PC-3 (cell line): ENCODE measurements around the gene CD1D. TPM values are rescaled to one million over a fixed set of nuclear protein-coding genes. Genes with fewer than 3 reads are reported as not detected.

Experiments used
- ATAC-seq: fragments of 200-7000 bp; cut with Tn5 transposase; 2 replicates; pipeline ENCODE4 v1.9.1; 2020; ENCODE audit warnings: mild to moderate bottlenecking, moderate library complexity
- BruUV-seq: library from RNA; stranded (reverse); fragments of 400-500 nt; replicated peaks from 2 replicates; lab custom pipeline; 2021; lab: Mats Ljungman, UMichigan
- CTCF ChIA-PET: fragments of 300-600 bp; sonication (Branson Sonifier 250); formaldehyde crosslinking; loops from one replicate; lab custom pipeline; 2022; ENCODE audit warnings: antibody characterized with exemption; lab: Charles Lee
- POLR2A ChIA-PET: fragments of 300-600 bp; sonication (Branson Sonifier 250); formaldehyde crosslinking; loops from one replicate; lab custom pipeline; 2022; ENCODE audit warnings: antibody characterized with exemption; ENCODE audit not compliant: unreplicated experiment; lab: Charles Lee
- DNase-seq: peaks from one replicate; pipeline ENCODE4 v3.0.0-alpha.2; 2015
- H2AFZ ChIP-seq: fragments of 300-600 bp; sonication (generic); 2 replicates; pipeline ENCODE4 v1.6.0; 2016; ENCODE audit warnings: antibody characterized with exemption, low read length
- H3F3A ChIP-seq: fragments of 300-600 bp; sonication (generic); one replicate; pipeline ENCODE4 v1.6.0; 2017; ENCODE audit warnings: antibody characterized with exemption, low read length, control low read depth, mild to moderate bottlenecking; ENCODE audit not compliant: unreplicated experiment
- H3K27ac ChIP-seq: fragments of 300-600 bp; sonication (generic); 2 replicates; pipeline ENCODE4 v1.5.1; 2016; ENCODE audit warnings: mild to moderate bottlenecking, low read length
- H3K27me3 ChIP-seq: fragments of 300-600 bp; sonication (generic); 2 replicates; pipeline ENCODE4 v1.6.1; 2016; ENCODE audit warnings: low read length, mixed read lengths
- H3K36me3 ChIP-seq: fragments of 300-600 bp; sonication (generic); 2 replicates; pipeline ENCODE4 v1.6.1; 2016; ENCODE audit warnings: low read depth, mixed run types, low read length, mixed read lengths
- H3K4me1 ChIP-seq: fragments of 300-600 bp; sonication (generic); 2 replicates; pipeline ENCODE4 v1.5.1; 2016; ENCODE audit warnings: low read length; ENCODE audit not compliant: insufficient read depth
- H3K4me2 ChIP-seq: fragments of 300-600 bp; sonication (generic); 2 replicates; pipeline ENCODE4 v1.6.0; 2016; ENCODE audit warnings: low read length
- H3K4me3 ChIP-seq: fragments of 300-600 bp; sonication (generic); 2 replicates; pipeline ENCODE4 v1.5.1; 2016; ENCODE audit warnings: mild to moderate bottlenecking, low read length, mixed read lengths
- H3K79me2 ChIP-seq: fragments of 300-600 bp; sonication (generic); 2 replicates; pipeline ENCODE4 v1.6.1; 2017; ENCODE audit warnings: low read length, mixed read lengths
- H3K9ac ChIP-seq: fragments of 300-600 bp; sonication (generic); 2 replicates; pipeline ENCODE4 v1.6.0; 2016; ENCODE audit warnings: mild to moderate bottlenecking, low read length
- H3K9me2 ChIP-seq: fragments of 300-600 bp; sonication (generic); replicated peaks from 2 replicates; pipeline ENCODE4 v1.6.1; 2016; ENCODE audit warnings: mixed run types, low read length, mixed read lengths
- H3K9me3 ChIP-seq: fragments of 300-600 bp; sonication (generic); 2 replicates; pipeline ENCODE4 v1.6.1; 2016; ENCODE audit warnings: low read length, mixed read lengths
- H4K20me1 ChIP-seq: fragments of 300-600 bp; sonication (generic); 2 replicates; pipeline ENCODE4 v1.6.1; 2016; ENCODE audit warnings: low read length, mixed read lengths
- EZH2 ChIP-seq: fragments of 300-600 bp; sonication (generic); IDR thresholded peaks from one replicate; pipeline ENCODE4 v1.6.1; 2017; ENCODE audit warnings: antibody characterized with exemption, mild to moderate bottlenecking, low read length; ENCODE audit not compliant: unreplicated experiment
- EZH2phosphoT487 ChIP-seq: fragments of 300-600 bp; sonication (generic); IDR thresholded peaks from 2 replicates; pipeline ENCODE4 v1.6.1; 2018; ENCODE audit warnings: mild to moderate bottlenecking, antibody characterized with exemption, low read length, borderline replicate concordance
- intact Hi-C: fragments of 100-400 bp; cut with micrococcal nuclease; formaldehyde crosslinking; loops from 2 replicates; pipeline ENCODE4 v1.9.0; 2023
- total RNA-seq: library from RNA; depleted of rRNA; stranded (reverse); fragments of >200 nt; gene quantifications from 2 replicates; pipeline ENCODE4 v1.2.3, GENCODE V29; 2014
- TF ChIP-seq, protein P1 (sequence below): fragments of 300-600 bp; sonication (generic); conservative IDR thresholded peaks from 2 replicates; pipeline ENCODE4 v1.5.1; 2017; ENCODE audit warnings: antibody characterized with exemption, low read depth, mild to moderate bottlenecking, low read length

The CD1D gene
- total RNA-seq, 1 experiment from 2014 or later: not detected

DNA sequence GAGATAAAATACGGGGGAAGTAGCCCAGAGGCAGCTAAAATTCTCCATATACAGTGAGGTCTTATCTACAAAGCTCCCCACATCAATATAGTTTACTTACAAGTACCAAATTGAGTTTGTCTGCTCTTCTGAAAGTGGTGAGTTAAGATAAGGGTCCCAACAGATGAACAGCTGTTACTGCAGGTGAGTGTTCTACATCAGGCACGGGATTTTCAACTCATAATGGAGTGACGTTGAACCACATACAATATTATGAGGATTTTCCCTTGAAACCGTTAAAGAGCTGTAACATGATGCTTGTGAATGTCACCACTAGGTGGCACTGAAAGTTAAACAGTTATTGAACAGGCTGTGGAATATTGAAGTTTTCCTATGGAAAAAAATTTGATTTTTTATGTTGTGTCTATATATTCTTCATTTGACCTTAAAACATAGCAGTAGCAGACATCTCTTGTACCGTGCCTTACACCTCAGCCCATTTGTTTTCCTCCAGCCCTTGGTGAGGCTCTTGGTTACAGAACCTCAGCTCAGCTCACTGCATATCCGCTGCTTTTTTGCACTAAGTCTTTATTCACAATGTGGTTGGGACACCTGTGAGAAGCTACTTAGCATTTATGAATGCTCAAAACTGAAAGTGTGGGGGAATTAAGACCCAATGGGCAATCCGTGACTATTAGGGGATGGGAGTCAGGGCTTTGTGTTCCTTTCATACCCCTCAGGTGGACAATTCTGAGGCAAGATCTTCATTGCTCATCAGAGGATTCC is 23.2 kb downstream of the CD1D start:
- H3K9me3 ChIP-seq: no peaks in the 10 kb centered on the region
- no peak overlapping the region for H3K9ac ChIP-seq
- no TSS peak for BruUV-seq
- H3K4me3 ChIP-seq: no peak overlapping the region
- H3K4me1 ChIP-seq: no peaks in the 10 kb centered on the region
- no peaks in the 10 kb centered on the region for H3K36me3 ChIP-seq
- CTCF ChIA-PET: interaction anchor here (1.0 to 1.4 kb wide), 4 partner anchors 26 to 868 kb away, joined by 4 to 8 read pairs (median 5); no protein-coding TSS in a partner anchor
- TF ChIP-seq EZH2 (no peak), EZH2phosphoT487 (no peak)
- TF ChIP-seq, protein P1, sequence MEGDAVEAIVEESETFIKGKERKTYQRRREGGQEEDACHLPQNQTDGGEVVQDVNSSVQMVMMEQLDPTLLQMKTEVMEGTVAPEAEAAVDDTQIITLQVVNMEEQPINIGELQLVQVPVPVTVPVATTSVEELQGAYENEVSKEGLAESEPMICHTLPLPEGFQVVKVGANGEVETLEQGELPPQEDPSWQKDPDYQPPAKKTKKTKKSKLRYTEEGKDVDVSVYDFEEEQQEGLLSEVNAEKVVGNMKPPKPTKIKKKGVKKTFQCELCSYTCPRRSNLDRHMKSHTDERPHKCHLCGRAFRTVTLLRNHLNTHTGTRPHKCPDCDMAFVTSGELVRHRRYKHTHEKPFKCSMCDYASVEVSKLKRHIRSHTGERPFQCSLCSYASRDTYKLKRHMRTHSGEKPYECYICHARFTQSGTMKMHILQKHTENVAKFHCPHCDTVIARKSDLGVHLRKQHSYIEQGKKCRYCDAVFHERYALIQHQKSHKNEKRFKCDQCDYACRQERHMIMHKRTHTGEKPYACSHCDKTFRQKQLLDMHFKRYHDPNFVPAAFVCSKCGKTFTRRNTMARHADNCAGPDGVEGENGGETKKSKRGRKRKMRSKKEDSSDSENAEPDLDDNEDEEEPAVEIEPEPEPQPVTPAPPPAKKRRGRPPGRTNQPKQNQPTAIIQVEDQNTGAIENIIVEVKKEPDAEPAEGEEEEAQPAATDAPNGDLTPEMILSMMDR: peak; percentile 91
- H2AFZ ChIP-seq: no peak overlapping the region
- no peaks in the 10 kb centered on the region for H4K20me1 ChIP-seq
- H3K4me2 ChIP-seq: no peak overlapping the region
- intact Hi-C loops: loop anchor here (1.0 to 5.0 kb wide), 3 partner anchors 323 to 868 kb away; no protein-coding TSS in a partner anchor
- no peaks in the 10 kb centered on the region for H3K79me2 ChIP-seq
- peak; percentile 80 for DNase-seq
- H3F3A ChIP-seq: no peaks in the 10 kb centered on the region
- ATAC-seq: peak; percentile 97
- peaks cover 28% of the 10 kb centered on the region for H3K27me3 ChIP-seq
- POLR2A ChIA-PET: no interaction called here
- H3K9me2 ChIP-seq: no peaks in the 10 kb centered on the region
- H3K27ac ChIP-seq: no peak overlapping the region

DNA sequence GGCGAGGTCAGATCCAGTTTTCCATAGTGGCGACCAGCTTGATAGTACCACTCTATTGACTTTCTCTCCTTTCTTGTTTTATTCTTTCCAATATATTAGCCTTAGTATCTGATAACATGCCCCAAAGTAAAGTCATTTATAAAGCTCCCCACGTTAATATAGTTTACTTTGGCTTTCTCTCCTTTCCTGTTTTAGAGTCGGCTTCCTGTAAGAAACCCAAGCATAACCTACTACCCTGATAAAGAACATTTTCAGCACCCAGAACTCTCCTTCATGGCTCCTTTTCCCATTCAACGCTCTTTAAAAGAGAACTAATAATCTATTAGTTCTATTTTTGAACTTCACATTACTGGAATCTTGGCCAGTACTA is 23.7 kb downstream of the CD1D start:
- Histone ChIP-seq H3K4me3 (no peak overlapping the region), H3K9me3 (no peaks in the 10 kb centered on the region), H3K4me2 (no peak overlapping the region), H3K27me3 (peaks cover 27% of the 10 kb centered on the region), H3F3A (no peaks in the 10 kb centered on the region), H3K27ac (no peak overlapping the region), H3K9ac (no peak overlapping the region), H3K36me3 (no peaks in the 10 kb centered on the region), H3K4me1 (no peaks in the 10 kb centered on the region), H4K20me1 (no peaks in the 10 kb centered on the region), H2AFZ (no peak overlapping the region), H3K9me2 (no peaks in the 10 kb centered on the region), H3K79me2 (no peaks in the 10 kb centered on the region)
- ChIA-PET CTCF (interaction anchor here (1.0 to 1.4 kb wide), 4 partner anchors 27 to 867 kb away, joined by 4 to 8 read pairs (median 5); no protein-coding TSS in a partner anchor), POLR2A (no interaction called here)
- ATAC-seq (no peak; the same call in 1 of the 2 replicates), DNase-seq (no peak)
- BruUV-seq: no TSS peak
- intact Hi-C loops: loop anchor here (1.0 to 5.0 kb wide), 2 partner anchors 323 to 868 kb away; no protein-coding TSS in a partner anchor
- no peak for TF ChIP-seq EZH2
- TF ChIP-seq, protein P1: no peak

DNA sequence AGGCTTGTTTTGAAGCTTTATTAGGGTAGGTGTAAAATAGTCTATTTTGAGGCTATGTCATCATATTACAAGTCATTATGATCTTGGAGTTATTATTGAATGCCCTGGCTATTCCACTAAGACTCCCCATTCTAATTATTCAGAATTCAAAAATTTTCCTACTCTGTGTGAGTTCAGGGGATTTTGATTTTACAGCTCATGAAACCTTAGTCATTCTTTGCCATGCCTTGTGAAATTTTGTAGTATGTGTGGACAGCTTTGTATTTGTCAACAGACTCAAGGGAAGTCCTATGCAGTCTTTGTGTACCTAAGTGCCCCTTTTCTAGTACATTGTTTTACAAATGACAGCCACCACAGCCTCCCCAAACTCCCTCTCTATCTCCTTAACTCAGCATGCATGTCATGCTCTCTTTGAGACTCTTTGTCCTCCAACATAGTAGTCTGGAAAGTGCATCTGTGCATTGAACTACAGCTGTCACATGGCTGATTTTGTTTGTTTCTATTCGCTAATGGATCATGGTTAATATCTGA is 28.0 kb downstream of the CD1D start:
- H3K36me3 ChIP-seq: no peaks in the 10 kb centered on the region
- H2AFZ ChIP-seq: no peak overlapping the region
- H3F3A ChIP-seq: no peaks in the 10 kb centered on the region
- peaks cover 16% of the 10 kb centered on the region for H3K27me3 ChIP-seq
- BruUV-seq: no TSS peak
- POLR2A ChIA-PET: no interaction called here
- no peaks in the 10 kb centered on the region for H3K4me1 ChIP-seq
- H3K27ac ChIP-seq: no peak overlapping the region
- no peaks in the 10 kb centered on the region for H3K9me3 ChIP-seq
- no peaks in the 10 kb centered on the region for H3K9me2 ChIP-seq
- H3K4me3 ChIP-seq: no peak overlapping the region
- no peaks in the 10 kb centered on the region for H3K79me2 ChIP-seq
- H3K4me2 ChIP-seq: no peak overlapping the region
- DNase-seq: no peak
- intact Hi-C loops: no loop called here
- H3K9ac ChIP-seq: no peak overlapping the region
- H4K20me1 ChIP-seq: no peaks in the 10 kb centered on the region
- TF ChIP-seq, protein P1: no peak
- no peak for TF ChIP-seq EZH2phosphoT487
- no peak for TF ChIP-seq EZH2
- CTCF ChIA-PET: no interaction called here
- ATAC-seq: no peak
